Amniotic epithelial cell (primary cell): ENCODE results near the gene MTERF4.

Source experiments
- DNase-seq: peaks from one replicate; pipeline ENCODE4 v3.0.0-alpha.2; 2010; ENCODE audit warnings: low read depth

Gene MTERF4

GRCh38 chr2:241068942-241069810, 32.9 kb downstream of the MTERF4 start:
- no peak for DNase-seq

DNA sequence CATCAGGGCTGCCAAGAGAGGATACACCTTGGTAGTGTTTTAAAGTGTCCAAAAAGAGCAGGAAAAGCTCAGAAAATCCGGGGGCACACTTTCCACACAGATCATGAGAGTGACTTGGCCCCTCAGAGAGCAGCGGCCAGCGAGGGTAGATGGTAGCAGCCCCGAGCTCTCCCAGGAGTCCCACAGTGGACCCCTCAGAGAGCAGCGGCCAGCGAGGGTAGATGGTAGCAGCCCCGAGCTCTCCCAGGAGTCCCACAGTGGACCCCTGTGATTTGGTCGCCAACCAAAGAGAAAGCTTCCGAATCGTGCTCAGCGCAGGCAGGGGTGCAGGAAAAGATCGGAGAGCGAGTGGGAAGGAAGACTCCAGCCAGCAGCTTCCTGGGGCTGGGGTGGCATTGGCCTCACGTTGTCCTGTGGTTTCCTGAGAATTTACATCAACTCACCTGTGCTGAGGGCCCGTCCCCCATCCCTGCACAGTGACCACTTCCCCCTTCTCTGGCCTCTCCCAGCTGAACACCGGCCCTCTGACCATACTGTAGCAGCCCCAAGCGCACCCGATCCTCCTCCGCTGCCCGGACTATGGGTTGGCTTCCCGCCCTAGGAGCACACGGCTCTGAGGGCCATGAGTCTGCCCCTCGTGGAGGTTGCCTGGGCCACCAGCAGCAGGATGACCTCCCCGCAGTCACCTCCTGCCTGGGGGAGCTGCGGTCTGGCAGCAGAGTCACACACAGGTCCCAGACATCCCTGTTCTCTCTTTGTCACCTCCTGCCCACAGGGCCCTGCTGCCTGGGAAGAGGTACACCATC, 33.7 kb downstream of the MTERF4 start:
- DNase-seq: no peak

- DNase-seq: no peak
Measured at GRCh38 chr2:241067501-241068135, 34.5 kb downstream of the MTERF4 start.

DNA sequence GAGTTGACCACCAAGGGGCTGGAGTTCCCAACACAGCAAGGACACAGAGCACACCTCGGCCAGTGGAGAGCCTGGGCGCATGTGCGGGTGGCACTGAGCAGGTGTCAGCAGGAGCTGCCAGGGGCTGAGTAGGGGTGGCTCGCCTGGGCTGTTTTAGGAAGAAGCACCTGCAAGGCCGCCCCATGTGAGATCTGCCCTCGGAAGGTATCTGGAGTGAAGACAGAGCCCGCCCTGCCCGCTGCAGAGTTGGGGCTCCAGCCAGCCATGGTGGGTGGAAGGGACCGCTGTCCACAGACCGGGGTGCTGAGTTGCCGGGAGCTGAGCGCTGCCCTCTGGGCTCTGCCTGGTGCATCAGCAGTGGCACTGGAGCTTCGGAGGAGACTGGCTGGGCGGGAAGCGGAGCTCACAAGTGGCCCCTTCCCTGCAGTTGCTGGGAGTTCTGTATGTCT, 35.2 kb downstream of the MTERF4 start:
- peak; percentile 8 for DNase-seq

DNA sequence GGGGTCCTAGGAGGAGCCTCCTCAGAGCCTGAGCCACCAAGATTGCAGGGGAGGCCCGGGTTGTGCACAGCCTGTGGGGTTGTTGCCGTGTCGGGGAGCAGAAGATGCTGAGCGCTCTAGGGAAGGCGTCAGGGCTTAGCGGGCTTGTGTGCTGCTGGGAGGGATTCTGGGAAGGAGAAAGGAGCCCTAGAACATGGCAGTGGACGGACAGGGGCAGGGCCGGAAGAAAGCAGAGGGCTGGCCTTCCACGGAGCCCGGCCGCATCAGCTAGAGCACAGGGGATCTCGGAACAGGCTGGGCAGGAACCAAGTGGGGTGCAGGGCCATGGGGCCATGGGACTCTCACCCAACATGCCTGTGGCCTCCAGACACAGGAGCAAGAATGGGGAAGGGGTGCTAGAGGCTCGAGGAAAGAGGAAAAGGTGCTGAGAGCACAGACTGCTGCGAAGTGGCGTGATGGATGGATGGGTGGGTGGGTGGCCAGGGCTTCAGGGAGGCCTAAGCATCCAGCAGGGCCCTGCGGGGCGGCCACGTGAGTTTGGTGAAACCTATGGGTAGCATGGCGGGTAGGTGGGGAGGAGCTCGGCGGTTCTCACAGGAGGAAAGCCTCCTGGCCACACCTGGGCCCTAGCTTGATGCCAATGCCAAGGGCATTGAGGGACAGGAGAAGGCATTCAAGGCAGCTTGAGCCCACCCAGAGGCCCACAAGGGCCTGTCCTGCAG, 35.8 kb downstream of the MTERF4 start:
- no peak for DNase-seq

DNA sequence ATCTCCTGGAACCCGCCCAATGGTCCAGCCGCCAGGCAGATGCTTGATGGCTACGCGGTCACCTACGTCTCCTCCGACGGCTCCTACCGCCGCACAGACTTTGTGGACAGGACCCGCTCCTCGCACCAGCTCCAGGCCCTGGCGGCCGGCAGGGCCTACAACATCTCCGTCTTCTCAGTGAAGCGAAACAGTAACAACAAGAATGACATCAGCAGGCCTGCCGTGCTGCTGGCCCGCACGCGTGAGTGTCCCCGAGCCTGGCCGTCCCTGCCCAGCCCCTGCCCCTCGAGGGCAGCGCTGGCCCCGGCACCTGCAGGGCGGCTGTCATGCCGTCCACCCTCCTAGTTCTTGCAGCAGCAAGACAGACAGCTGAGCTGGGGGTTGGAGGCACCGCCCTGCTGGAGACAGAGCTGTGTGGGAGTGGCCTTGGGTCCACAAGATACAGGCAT, 36.7 kb downstream of the MTERF4 start:
- no peak for DNase-seq

GRCh38 chr2:241064802-241065354, 37.2 kb downstream of the MTERF4 start:
- DNase-seq: no peak

DNA sequence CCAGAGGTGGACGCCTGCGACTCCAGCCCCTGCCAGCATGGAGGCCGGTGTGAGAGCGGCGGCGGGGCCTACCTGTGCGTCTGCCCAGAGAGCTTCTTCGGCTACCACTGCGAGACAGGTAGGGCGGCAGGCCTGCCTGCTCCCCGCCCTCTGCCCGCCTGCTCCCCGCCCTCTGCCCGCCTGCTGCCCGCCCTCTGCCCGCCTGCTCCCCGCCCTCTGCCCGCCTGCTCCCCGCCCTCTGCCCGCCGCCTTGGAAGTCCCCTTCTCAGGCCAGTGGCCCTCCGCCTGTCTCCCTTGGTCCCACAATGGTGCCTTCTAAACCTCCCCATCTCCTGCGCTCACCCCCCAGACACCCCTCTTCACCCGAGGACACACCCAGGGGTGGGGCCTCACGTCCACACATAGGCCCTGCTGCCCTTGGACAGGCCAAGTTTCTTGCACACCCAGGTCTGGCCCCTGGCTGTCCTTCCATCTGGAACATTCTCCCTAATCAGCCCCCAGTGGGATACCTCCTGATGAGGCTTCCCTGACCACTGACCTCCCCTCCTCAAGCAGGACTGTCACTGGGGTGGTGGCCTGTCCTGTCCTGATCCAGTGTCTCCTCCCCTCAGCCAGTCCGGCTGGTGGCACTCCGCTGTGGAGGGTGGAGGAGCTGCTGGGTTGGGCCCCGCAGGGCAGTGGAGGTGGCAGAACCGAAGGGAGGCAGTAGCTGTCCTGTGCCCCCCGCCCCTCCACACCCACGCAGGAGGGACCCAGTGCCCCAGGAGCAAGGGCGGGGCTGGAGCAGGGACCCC, 37.9 kb downstream of the MTERF4 start:
- DNase-seq: no peak

DNA sequence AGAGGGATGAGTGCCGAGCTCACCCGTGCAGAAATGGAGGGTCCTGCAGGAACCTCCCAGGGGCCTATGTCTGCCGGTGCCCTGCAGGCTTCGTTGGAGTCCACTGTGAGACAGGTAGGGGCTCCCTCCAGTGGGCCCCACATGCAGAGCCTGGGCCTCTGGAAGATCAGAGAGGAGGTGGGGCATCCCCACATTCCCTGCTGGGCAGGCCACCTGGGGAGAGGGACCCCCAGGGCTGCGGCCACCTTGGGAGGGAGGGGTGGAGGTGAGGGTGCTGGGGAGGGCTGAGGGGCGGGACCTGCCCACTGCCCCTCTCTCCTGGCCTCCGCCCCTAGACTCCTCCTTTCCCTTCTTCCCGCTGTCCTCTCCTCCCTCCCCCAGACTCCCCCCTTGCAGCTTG, 38.5 kb downstream of the MTERF4 start:
- DNase-seq: no peak

- DNase-seq: no peak
Measured at GRCh38 chr2:241063093-241063551, 39.0 kb downstream of the MTERF4 start.

GRCh38 chr2:241062389-241063092, 39.5 kb downstream of the MTERF4 start:
- DNase-seq: no peak

DNA sequence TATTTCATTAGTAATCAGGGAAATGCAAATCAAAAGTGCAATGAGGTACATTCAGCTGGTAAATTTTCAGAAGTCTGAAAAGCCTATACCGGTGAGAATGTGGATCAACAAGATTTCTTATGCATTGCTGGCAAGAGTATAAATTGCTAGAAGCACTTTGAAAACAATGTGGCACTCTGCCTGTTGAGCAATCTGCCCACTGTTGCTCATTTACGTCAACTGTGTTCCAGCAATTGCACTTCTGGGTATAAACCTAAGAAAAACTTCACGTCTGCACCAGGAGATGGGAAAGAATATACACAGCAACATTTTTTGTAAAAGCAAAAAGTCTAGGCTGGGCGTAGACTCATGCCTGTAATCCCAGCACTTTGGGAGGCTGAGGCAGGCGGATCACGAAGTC, 40.8 kb downstream of the MTERF4 start:
- DNase-seq: peak; percentile 87

DNA sequence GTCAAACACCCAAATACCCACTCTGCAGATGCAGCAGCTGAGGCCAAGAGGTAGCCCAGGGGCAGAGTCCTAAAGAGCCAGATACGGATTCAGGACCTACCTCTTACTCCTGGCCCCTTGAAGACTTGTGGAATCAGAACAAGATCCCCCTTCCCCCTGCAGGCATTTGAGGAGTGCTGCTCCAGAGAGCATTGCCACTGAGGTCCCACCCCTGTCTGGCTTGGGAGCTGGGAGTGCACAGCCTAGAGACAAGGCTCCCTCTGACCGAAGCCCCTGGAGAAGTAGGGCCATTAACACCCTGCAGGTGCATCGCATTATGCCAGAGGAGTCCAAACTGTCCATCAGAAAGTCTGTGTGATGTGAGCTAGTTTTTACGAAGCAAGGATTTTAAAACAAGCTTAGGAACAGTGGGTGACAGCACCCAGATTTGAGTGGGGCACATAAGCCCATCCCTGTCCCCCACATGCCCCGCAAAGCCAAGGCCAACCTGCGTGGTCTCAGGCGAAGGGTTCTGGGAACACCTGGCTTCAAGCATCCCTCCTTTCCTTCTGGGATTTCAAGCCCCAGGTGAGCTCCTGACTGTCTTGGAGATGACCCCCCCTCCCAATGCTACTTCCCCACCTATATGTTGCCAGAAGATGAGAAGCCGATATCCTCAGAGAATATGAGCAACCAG, 48.4 kb downstream of the MTERF4 start:
- DNase-seq: no peak

GRCh38 chr2:241052677-241053360, 49.3 kb downstream of the MTERF4 start:
- no peak for DNase-seq

- DNase-seq: no peak
Measured at GRCh38 chr2:241051578-241052487, 50.3 kb downstream of the MTERF4 start.

DNA sequence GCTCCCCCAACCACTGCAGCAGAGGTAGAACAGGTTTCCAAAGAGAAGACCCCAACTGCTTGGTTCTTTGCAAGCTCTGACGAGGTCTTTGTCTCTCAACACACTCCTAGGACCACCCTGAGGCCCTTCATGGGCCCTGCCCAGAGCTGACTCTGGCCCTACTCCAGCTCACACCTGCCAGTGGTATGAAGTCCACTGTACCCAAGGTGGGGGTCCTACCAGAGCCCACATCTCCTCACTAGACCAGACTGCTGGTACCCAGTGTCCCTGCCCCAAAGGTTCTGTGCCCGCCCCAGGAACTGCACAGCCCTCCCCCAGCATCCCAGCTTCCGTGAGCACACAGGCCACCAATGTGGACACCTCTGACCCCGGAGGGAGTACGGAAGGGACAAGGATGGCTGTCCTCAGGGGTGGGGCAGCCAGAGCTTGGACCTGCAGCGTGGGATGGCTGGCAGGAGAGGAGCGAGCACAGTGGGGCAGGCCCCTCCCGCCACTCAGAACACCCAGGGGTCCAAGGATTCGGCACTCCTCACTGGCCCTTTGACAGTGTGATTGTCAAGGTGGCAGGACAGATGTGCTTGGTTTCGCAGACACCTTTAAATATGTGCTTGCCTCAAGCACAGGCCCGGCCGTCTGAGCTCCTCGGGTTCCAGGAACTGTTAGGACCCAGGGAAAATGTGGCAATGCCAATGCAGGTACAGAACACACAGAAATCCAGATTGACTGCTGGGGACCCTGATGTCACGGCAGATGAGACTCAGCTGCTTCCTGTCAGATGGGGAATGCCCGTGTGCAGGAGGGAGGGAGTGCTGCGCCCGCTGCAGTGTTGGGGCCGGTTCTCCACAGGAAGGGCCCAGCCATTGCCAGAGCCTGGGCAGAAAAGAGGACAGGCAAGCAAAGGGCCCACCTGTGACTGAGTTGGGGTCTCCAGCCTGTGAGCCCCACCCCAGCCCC, 51.2 kb downstream of the MTERF4 start:
- no peak for DNase-seq
